K562 (cell line): Measurements from ENCODE around the gene ATE1. TPM values are rescaled to one million over a fixed set of nuclear protein-coding genes. Genes with fewer than 3 reads are reported as not detected.

Experiments
- CUX1 ChIP-seq: fragments of 200-800 bp; sonication (Bioruptor generic); IDR thresholded peaks from 2 replicates; pipeline ENCODE4 v1.6.1; 2016; ENCODE audit warnings: missing genetic modification characterization, missing compliant biosample characterization
- DMBX1 ChIP-seq: fragments of 250-450 bp; sonication (Bioruptor Pico); IDR thresholded peaks from 2 replicates; pipeline ENCODE4 v1.8.0; 2022; ENCODE audit warnings: inconsistent platforms, mild to moderate bottlenecking, moderate library complexity, borderline replicate concordance
- ESRRB ChIP-seq: fragments of 250-450 bp; sonication (Bioruptor Pico); IDR thresholded peaks from 2 replicates; pipeline ENCODE4 v1.5.0; 2020; ENCODE audit warnings: mild to moderate bottlenecking, moderate library complexity, borderline replicate concordance
- KAT8 ChIP-seq: fragments of 450-650 bp; IDR thresholded peaks from 2 replicates; pipeline ENCODE4 v1.6.1; 2016; ENCODE audit warnings: low read depth, mild to moderate bottlenecking
- KDM1A ChIP-seq, 2 experiments: fragments of 450-650 bp; IDR thresholded peaks; 2 replicates each; pipeline ENCODE4 v1.6.1; 2016; ENCODE audit warnings: mild to moderate bottlenecking in 2 of 2
- L3MBTL2 ChIP-seq: fragments of 450-650 bp; IDR thresholded peaks from 2 replicates; pipeline ENCODE4 v1.6.1; 2016; ENCODE audit warnings: mild to moderate bottlenecking, moderate library complexity
- MAFK ChIP-seq: IDR thresholded peaks from 2 replicates; pipeline ENCODE4 v1.6.1; 2011; ENCODE audit warnings: low read length, improper control_type of control experiment
- NBN ChIP-seq: fragments of 450-650 bp; IDR thresholded peaks from 2 replicates; pipeline ENCODE4 v1.6.1; 2016; ENCODE audit warnings: low read depth, mild to moderate bottlenecking
- SRSF1 ChIP-seq: fragments of 200-400 bp; formaldehyde crosslinking; IDR thresholded peaks from 2 replicates; pipeline ENCODE4 v1.6.1; 2017; ENCODE audit warnings: mild to moderate bottlenecking, low read depth, low read length, moderate library complexity
- TBL1XR1 ChIP-seq, 2 experiments: IDR thresholded peaks; 2 replicates each; pipeline ENCODE4 v1.6.1; 2012; ENCODE audit warnings: improper control_type of control experiment in 2 of 2, low read length in 2 of 2, mild to moderate bottlenecking in 1 of 2
- ZBTB8A ChIP-seq: fragments of 450-650 bp; IDR thresholded peaks from 2 replicates; pipeline ENCODE4 v1.6.1; 2018; ENCODE audit warnings: mild to moderate bottlenecking, moderate library complexity; ENCODE audit not compliant: partially characterized antibody
- ZNF134 ChIP-seq: fragments of 250-450 bp; sonication (Bioruptor Pico); conservative IDR thresholded peaks from 2 replicates; pipeline ENCODE4 v1.4.0; 2020
- ZNF184 ChIP-seq: sonication (generic); formaldehyde crosslinking; IDR thresholded peaks from 2 replicates; pipeline ENCODE4 v1.5.0; 2020; ENCODE audit warnings: missing genetic modification reagents
- ZNF274 ChIP-seq: IDR thresholded peaks from 2 replicates; pipeline ENCODE4 v1.6.1; 2011; ENCODE audit warnings: low read depth, mild to moderate bottlenecking, low read length, moderate library complexity, borderline replicate concordance
- ZNF316 ChIP-seq: fragments of 450-650 bp; IDR thresholded peaks from 2 replicates; pipeline ENCODE4 v1.6.1; 2016
- polyA plus RNA-seq, 8 experiments: library from polyadenylated mRNA; depleted of rRNA in 4 of 8; stranded (reverse) in 5 of 8; unstranded in 3 of 8; fragments of >200 nt; fragmentation: Nextera tagmentation in 2 of 8; fragmentation: Illumina TruSeq in 1 of 8; extraction: Ambion mirVana in 2 of 8; extraction: Trizol in 1 of 8; gene quantifications; 2 replicates each; pipeline versions ENCODE4 v1.2.1 to v1.2.3, GENCODE V29; 2011 to 2014; ENCODE audit warnings: inconsistent platforms in 1 of 8, missing spikeins in 1 of 8
- total RNA-seq, 7 experiments: library from RNA; depleted of rRNA in 6 of 7; stranded (reverse); fragments of >200 nt in 6 of 7; fragmentation: Illumina TruSeq in 2 of 7; extraction: Trizol in 2 of 7; gene quantifications; 2 replicates each; pipeline versions ENCODE4 v1.2.1 to v1.2.3, GENCODE V29; 2011 to 2021; ENCODE audit warnings: low replicate concordance in 1 of 7
- TF ChIP-seq, protein P1 (sequence below): fragments of 250-450 bp; sonication (Bioruptor Pico); IDR thresholded peaks from 2 replicates; pipeline ENCODE4 v1.9.0; 2021; ENCODE audit warnings: mild to moderate bottlenecking, inconsistent platforms
- TF ChIP-seq, protein P2 (sequence below): sonication (generic); formaldehyde crosslinking; IDR thresholded peaks from 2 replicates; pipeline ENCODE4 v1.8.1; 2023; ENCODE audit warnings: mild to moderate bottlenecking, missing genetic modification reagents, moderate library complexity
- TF ChIP-seq, protein P3 (sequence below): fragments of 250-450 bp; sonication (Bioruptor Pico); IDR thresholded peaks from 2 replicates; pipeline ENCODE4 v1.4.0; 2020; ENCODE audit warnings: mild to moderate bottlenecking

Gene ATE1
- total and polyA plus RNA-seq, 9 of the 15 experiments (the other 6 are each of a cell fraction or from before 2014, with no cell fraction given) = 3.0 to 14.2 (median 8.8) TPM

GRCh38 chr10:121845044-121845784 is 82.6 kb downstream of the ATE1 start (continued):
- TF ChIP-seq NBN (no peak), ZBTB8A (no peak), SRSF1 (no peak), KAT8 (no peak), KDM1A (IDR thresholded peaks at IDR 0.05) (no peak), TBL1XR1 (IDR thresholded peaks at IDR 0.05; ENCODE audit: low read length in 2 of 2) (no peak), L3MBTL2 (no peak), DMBX1 (CRISPR knock-in tag) (no peak), ZNF316 (0 out of 2 replicates have a peak, but pooled peaks have one; percentile 25), ESRRB (CRISPR knock-in tag) (no peak), ZNF184 (no peak), ZNF274 (no peak), MAFK (peak; percentile 31; the same call in 1 of the 2 replicates), ZNF134 (CRISPR knock-in tag) (no peak), CUX1 (no peak)
- TF ChIP-seq, protein P1, sequence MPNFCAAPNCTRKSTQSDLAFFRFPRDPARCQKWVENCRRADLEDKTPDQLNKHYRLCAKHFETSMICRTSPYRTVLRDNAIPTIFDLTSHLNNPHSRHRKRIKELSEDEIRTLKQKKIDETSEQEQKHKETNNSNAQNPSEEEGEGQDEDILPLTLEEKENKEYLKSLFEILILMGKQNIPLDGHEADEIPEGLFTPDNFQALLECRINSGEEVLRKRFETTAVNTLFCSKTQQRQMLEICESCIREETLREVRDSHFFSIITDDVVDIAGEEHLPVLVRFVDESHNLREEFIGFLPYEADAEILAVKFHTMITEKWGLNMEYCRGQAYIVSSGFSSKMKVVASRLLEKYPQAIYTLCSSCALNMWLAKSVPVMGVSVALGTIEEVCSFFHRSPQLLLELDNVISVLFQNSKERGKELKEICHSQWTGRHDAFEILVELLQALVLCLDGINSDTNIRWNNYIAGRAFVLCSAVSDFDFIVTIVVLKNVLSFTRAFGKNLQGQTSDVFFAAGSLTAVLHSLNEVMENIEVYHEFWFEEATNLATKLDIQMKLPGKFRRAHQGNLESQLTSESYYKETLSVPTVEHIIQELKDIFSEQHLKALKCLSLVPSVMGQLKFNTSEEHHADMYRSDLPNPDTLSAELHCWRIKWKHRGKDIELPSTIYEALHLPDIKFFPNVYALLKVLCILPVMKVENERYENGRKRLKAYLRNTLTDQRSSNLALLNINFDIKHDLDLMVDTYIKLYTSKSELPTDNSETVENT (CRISPR knock-in tag) = no peak
- TF ChIP-seq, protein P2, sequence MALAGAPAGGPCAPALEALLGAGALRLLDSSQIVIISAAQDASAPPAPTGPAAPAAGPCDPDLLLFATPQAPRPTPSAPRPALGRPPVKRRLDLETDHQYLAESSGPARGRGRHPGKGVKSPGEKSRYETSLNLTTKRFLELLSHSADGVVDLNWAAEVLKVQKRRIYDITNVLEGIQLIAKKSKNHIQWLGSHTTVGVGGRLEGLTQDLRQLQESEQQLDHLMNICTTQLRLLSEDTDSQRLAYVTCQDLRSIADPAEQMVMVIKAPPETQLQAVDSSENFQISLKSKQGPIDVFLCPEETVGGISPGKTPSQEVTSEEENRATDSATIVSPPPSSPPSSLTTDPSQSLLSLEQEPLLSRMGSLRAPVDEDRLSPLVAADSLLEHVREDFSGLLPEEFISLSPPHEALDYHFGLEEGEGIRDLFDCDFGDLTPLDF (CRISPR knock-in tag) = no peak
- TF ChIP-seq, protein P3, sequence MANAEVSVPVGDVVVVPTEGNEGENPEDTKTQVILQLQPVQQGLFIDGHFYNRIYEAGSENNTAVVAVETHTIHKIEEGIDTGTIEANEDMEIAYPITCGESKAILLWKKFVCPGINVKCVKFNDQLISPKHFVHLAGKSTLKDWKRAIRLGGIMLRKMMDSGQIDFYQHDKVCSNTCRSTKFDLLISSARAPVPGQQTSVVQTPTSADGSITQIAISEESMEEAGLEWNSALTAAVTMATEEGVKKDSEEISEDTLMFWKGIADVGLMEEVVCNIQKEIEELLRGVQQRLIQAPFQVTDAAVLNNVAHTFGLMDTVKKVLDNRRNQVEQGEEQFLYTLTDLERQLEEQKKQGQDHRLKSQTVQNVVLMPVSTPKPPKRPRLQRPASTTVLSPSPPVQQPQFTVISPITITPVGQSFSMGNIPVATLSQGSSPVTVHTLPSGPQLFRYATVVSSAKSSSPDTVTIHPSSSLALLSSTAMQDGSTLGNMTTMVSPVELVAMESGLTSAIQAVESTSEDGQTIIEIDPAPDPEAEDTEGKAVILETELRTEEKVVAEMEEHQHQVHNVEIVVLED (CRISPR knock-in tag) = no peak
